Liver (tissue), 9 donors: ENCODE data around the gene IFT25. TPM values are rescaled to one million over a fixed set of nuclear protein-coding genes. Genes with fewer than 3 reads are reported as not detected.
"Not testable (repeated sequence)": the region's sequence is repeated elsewhere in the genome, so short reads cannot be mapped to it uniquely, and the experiment has no call there.

ENCODE experiments used
- DNase-seq: peaks from one replicate; pipeline ENCODE4 v3.0.0-alpha.2; 2017; ENCODE audit warnings: low spot score
- H3K27ac ChIP-seq, 2 donors: one replicate each; pipeline ENCODE4 v1.7.0; 2013; ENCODE audit warnings: inconsistent platforms in 2 of 2, low read length in 2 of 2, control low read depth in 1 of 2, low read depth in 1 of 2, mild to moderate bottlenecking in 1 of 2
- H3K27me3 ChIP-seq, 4 donors: one replicate each; pipeline versions ENCODE4 v1.6.1 to v1.7.0; 2013; ENCODE audit warnings: low read length in 3 of 4, inconsistent platforms in 1 of 4, mild to moderate bottlenecking in 1 of 4, moderate library complexity in 1 of 4; ENCODE audit not compliant: control insufficient read depth in 4 of 4, insufficient read depth in 4 of 4
- H3K36me3 ChIP-seq, 4 donors: one replicate each; pipeline versions ENCODE4 v1.6.1 to v1.7.0; 2013; ENCODE audit warnings: low read length in 3 of 4, mild to moderate bottlenecking in 3 of 4, low read depth in 1 of 4, moderate library complexity in 1 of 4; ENCODE audit not compliant: control insufficient read depth in 4 of 4, insufficient read depth in 3 of 4
- H3K4me1 ChIP-seq, 4 donors: one replicate each; pipeline versions ENCODE4 v1.6.1 to v1.7.0; 2013; ENCODE audit warnings: low read length in 3 of 4, mild to moderate bottlenecking in 3 of 4, moderate library complexity in 1 of 4; ENCODE audit not compliant: control insufficient read depth in 4 of 4, insufficient read depth in 4 of 4
- H3K4me3 ChIP-seq, 3 donors: one replicate each; pipeline versions ENCODE4 v1.6.1 to v1.7.0; 2013; ENCODE audit warnings: low read length in 3 of 3, control low read depth in 1 of 3, low read depth in 1 of 3, mild to moderate bottlenecking in 1 of 3
- H3K9ac ChIP-seq, 2 donors: one replicate each; pipeline ENCODE4 v1.7.0; 2013; ENCODE audit warnings: low read length in 2 of 2, mild to moderate bottlenecking in 2 of 2, moderate library complexity in 2 of 2, control low read depth in 1 of 2, low read depth in 1 of 2
- H3K9me3 ChIP-seq, 4 donors: one replicate each; pipeline versions ENCODE4 v1.6.1 to v1.7.0; 2013; ENCODE audit warnings: low read length in 3 of 4; ENCODE audit not compliant: control insufficient read depth in 4 of 4
- EGR1 ChIP-seq, 2 donors: IDR thresholded peaks; 2 replicates each; pipeline ENCODE4 v1.6.1; 2016 to 2018; ENCODE audit warnings: antibody characterized with exemption in 2 of 2, low read depth in 2 of 2
- FOXA1 ChIP-seq: IDR thresholded peaks from 2 replicates; pipeline ENCODE4 v1.6.1; 2016; ENCODE audit warnings: antibody characterized with exemption
- GABPA ChIP-seq, 2 donors: IDR thresholded peaks in 1 of 2; conservative IDR thresholded peaks in 1 of 2; 2 replicates each; pipeline ENCODE4 v1.6.1; 2016; ENCODE audit warnings: antibody characterized with exemption in 2 of 2, mild to moderate bottlenecking in 1 of 2, moderate library complexity in 1 of 2
- HNF4A ChIP-seq, 2 donors: conservative IDR thresholded peaks; 2 replicates each; pipeline ENCODE4 v1.6.1; 2016; ENCODE audit warnings: antibody characterized with exemption in 2 of 2, mild to moderate bottlenecking in 2 of 2
- JUND ChIP-seq, 2 donors: IDR thresholded peaks; 2 replicates each; pipeline ENCODE4 v1.6.1; 2016; ENCODE audit warnings: antibody characterized with exemption in 2 of 2
- RAD21 ChIP-seq, 2 donors: IDR thresholded peaks; 2 replicates each; pipeline ENCODE4 v1.6.1; 2016; ENCODE audit warnings: antibody characterized with exemption in 2 of 2, mild to moderate bottlenecking in 2 of 2
- RXRA ChIP-seq, 2 donors: IDR thresholded peaks; 2 replicates each; pipeline ENCODE4 v1.6.1; 2017 to 2018; ENCODE audit warnings: antibody characterized with exemption in 2 of 2, mild to moderate bottlenecking in 1 of 2
- SP1 ChIP-seq: IDR thresholded peaks from 2 replicates; pipeline ENCODE4 v1.6.1; 2018; ENCODE audit warnings: antibody characterized with exemption, mild to moderate bottlenecking
- TAF1 ChIP-seq: conservative IDR thresholded peaks from 2 replicates; pipeline ENCODE4 v1.6.1; 2016; ENCODE audit warnings: antibody characterized with exemption, mild to moderate bottlenecking
- YY1 ChIP-seq: IDR thresholded peaks from 2 replicates; pipeline ENCODE4 v1.6.1; 2016; ENCODE audit warnings: antibody characterized with exemption, mild to moderate bottlenecking
- WGBS: extraction: QIAGEN DNeasy Blood & Tissue Kit; methylation state at CpG from one replicate; pipeline ENCODE4 v1.1.7; 2013; 5-methylcytosine and 5-hydroxymethylcytosine counted together
- polyA plus RNA-seq, 2 donors: library from polyadenylated mRNA; stranded (reverse) in 1 of 2; unstranded in 1 of 2; fragments of 200-250 nt in 1 of 2; fragments of >200 nt in 1 of 2; fragmentation: Nextera tagmentation in 1 of 2; extraction: Ambion mirVana in 1 of 2; gene quantifications; one replicate each; pipeline versions ENCODE4 v1.2.1 to v1.2.3, GENCODE V29; 2013 to 2015
- total RNA-seq, 2 donors: library from RNA; depleted of rRNA; stranded (reverse); fragments of >200 nt; gene quantifications; one replicate each; pipeline ENCODE4 v1.2.3, GENCODE V29; 2014
- TF ChIP-seq, protein P1 (sequence below): IDR thresholded peaks from 2 replicates; pipeline ENCODE4 v1.6.1; 2016; ENCODE audit warnings: antibody characterized with exemption
- TF ChIP-seq, protein P2 (sequence below): IDR thresholded peaks from 2 replicates; pipeline ENCODE4 v1.6.1; 2016; ENCODE audit warnings: antibody characterized with exemption, mild to moderate bottlenecking
- TF ChIP-seq, protein P3 (sequence below): IDR thresholded peaks from 2 replicates; pipeline ENCODE4 v1.6.1; 2016; ENCODE audit warnings: antibody characterized with exemption
- donor health status: healthy.
- donor health status: healthy.
- donor health status: healthy.
- donor health status: healthy.
- donor health status: healthy.

Gene IFT25
- total RNA-seq: 10 to 100 TPM; 13.0 to 18.3 TPM
- polyA plus RNA-seq: 10 to 100 TPM in 1 of 2 donors, 1 to 10 TPM in 1; 8.6 to 37.4 TPM

DNA sequence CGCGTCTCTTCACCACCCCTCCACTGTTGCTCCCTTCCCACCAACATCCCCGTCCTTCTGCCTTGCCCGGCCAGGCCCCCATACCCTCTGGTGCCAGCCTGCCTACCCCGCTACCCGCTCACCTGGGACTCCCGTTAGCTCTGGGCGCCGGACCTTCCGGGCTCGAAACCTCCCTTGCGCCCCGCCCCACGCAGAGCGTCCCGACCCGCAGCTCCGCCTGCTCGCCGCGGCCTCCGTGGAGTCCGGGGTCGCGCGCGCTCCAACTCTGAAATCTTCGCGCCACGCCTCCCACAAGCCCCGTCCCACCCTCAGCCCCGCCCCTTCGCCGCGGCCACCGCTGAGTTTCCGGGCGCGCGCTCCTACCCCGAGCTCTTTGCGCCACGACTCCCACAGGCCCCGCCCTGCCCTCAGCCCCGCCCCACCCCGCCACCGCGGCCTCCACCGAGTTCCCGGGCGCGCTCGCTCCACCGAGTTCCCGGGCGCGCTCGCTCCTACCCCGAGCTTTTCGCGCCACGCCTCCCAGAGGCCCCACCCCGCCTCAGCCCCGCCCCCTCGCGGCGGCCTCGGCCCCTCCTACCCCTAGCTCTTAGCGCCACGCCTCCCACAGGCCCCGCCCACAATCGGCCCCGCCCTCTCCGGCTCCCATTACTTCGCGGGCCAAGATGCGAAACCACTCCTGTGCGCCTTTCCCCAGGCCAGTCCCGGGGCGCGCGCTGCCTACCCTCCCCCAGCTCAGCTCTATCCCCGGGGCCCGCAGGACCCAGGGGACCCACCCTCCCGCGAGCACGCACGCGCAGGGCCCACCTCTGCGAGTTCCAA is at the start of gene IFT25:
Gene IFT25, minus strand, starts transcription at position 267 of the 819 bp plus-strand sequence. CDS start 5,617 bp downstream, outside the sequence.
- H3K9ac ChIP-seq: peak within 1 kb of the TSS; percentile 35 to 89
- H3K4me1 ChIP-seq: peaks cover 2 to 21% (median 17%) of the 10 kb centered on the region in 4 donors
- DNase-seq: peak; percentile 100
- TF ChIP-seq SP1: peak; percentile 54
- TF ChIP-seq RXRA (IDR thresholded peaks at IDR 0.05): peak in 1 of 2 donors; percentile 20
- peak; percentile 46 for TF ChIP-seq TAF1
- peak in 1 of 2 donors; percentile 46 for TF ChIP-seq RAD21 (IDR thresholded peaks at IDR 0.05)
- TF ChIP-seq, protein P1, sequence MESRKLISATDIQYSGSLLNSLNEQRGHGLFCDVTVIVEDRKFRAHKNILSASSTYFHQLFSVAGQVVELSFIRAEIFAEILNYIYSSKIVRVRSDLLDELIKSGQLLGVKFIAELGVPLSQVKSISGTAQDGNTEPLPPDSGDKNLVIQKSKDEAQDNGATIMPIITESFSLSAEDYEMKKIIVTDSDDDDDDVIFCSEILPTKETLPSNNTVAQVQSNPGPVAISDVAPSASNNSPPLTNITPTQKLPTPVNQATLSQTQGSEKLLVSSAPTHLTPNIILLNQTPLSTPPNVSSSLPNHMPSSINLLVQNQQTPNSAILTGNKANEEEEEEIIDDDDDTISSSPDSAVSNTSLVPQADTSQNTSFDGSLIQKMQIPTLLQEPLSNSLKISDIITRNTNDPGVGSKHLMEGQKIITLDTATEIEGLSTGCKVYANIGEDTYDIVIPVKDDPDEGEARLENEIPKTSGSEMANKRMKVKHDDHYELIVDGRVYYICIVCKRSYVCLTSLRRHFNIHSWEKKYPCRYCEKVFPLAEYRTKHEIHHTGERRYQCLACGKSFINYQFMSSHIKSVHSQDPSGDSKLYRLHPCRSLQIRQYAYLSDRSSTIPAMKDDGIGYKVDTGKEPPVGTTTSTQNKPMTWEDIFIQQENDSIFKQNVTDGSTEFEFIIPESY: no peak
- peak in 1 of 2 donors; percentile 15 for TF ChIP-seq GABPA (IDR thresholded peaks at IDR 0.05 in 1 of 2, conservative IDR thresholded peaks at IDR 0.05 in 1 of 2)
- TF ChIP-seq, protein P2, sequence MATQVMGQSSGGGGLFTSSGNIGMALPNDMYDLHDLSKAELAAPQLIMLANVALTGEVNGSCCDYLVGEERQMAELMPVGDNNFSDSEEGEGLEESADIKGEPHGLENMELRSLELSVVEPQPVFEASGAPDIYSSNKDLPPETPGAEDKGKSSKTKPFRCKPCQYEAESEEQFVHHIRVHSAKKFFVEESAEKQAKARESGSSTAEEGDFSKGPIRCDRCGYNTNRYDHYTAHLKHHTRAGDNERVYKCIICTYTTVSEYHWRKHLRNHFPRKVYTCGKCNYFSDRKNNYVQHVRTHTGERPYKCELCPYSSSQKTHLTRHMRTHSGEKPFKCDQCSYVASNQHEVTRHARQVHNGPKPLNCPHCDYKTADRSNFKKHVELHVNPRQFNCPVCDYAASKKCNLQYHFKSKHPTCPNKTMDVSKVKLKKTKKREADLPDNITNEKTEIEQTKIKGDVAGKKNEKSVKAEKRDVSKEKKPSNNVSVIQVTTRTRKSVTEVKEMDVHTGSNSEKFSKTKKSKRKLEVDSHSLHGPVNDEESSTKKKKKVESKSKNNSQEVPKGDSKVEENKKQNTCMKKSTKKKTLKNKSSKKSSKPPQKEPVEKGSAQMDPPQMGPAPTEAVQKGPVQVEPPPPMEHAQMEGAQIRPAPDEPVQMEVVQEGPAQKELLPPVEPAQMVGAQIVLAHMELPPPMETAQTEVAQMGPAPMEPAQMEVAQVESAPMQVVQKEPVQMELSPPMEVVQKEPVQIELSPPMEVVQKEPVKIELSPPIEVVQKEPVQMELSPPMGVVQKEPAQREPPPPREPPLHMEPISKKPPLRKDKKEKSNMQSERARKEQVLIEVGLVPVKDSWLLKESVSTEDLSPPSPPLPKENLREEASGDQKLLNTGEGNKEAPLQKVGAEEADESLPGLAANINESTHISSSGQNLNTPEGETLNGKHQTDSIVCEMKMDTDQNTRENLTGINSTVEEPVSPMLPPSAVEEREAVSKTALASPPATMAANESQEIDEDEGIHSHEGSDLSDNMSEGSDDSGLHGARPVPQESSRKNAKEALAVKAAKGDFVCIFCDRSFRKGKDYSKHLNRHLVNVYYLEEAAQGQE: no peak
- TF ChIP-seq JUND (IDR thresholded peaks at IDR 0.05): no peak
- no peak for TF ChIP-seq FOXA1
- TF ChIP-seq, protein P3, sequence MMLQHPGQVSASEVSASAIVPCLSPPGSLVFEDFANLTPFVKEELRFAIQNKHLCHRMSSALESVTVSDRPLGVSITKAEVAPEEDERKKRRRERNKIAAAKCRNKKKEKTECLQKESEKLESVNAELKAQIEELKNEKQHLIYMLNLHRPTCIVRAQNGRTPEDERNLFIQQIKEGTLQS: no peak
- TF ChIP-seq YY1: peak; percentile 48
- TF ChIP-seq HNF4A (conservative IDR thresholded peaks at IDR 0.05): peak in 1 of 2 donors; percentile 5
- no peak for TF ChIP-seq EGR1 (IDR thresholded peaks at IDR 0.05; ENCODE audit: low read depth in 2 of 2)
- no peaks in the 10 kb centered on the region for H3K27me3 ChIP-seq
- peak within 1 kb of the TSS; percentile 82 to 98 (median 96) for H3K4me3 ChIP-seq
- no peaks in the 10 kb centered on the region for H3K9me3 ChIP-seq
- WGBS: under 1% methylated on average over 90 of the region's 90 CpGs
- H3K27ac ChIP-seq: peak within 1 kb of the TSS; percentile 90 to 91
- H3K36me3 ChIP-seq: no peaks in the 10 kb centered on the region

DNA sequence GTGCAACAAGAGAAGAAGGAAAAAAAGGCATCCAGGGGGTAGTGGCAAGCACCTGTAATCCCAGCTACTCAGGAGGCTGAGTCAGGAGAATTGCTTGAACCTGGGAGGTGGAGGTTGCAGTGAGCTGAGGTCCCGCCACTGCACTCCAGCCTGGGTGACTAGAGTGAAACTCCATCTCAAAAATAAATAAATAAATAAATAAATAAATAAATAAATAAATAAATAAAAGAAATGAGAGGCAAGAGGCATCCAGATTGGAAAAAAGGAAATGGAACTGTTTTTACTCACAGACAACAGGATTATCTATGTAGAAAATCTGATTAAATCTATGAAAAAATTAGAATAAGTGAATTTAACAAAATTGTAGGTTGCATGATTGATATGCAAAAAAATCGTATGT is 49.0 kb upstream of the IFT25 start:
- 85% methylated on average over 2 of the region's 2 CpGs for WGBS
- H3K27me3 ChIP-seq, H3K4me1 ChIP-seq, DNase-seq, H3K27ac ChIP-seq, H3K9ac ChIP-seq, H3K36me3 ChIP-seq, H3K9me3 ChIP-seq, H3K4me3 ChIP-seq: not testable (repeated sequence)
